Measurements from ENCODE around the gene RHOT2. TPM values are rescaled to one million over a fixed set of nuclear protein-coding genes. Genes with fewer than 3 reads are reported as not detected.
A peak's percentile ranks its signal among the peaks of the same experiment; 100 is the strongest.

The RHOT2 gene
- total RNA-seq, 2 donors from 2014 or later: 62.0 to 80.4 TPM

GRCh38 chr16:681746-682427 lies 14.0 kb downstream of the RHOT2 start:
- TF ChIP-seq CTCF (IDR thresholded peaks at IDR 0.05): no peak
- peaks cover 33 to 50% of the 10 kb centered on the region in 2 donors for H3K4me1 ChIP-seq (ENCODE audit: control insufficient read depth in 1 of 2, low read depth in 2 of 2)
- no peak overlapping the region for H3K27ac ChIP-seq
- DNase-seq (ENCODE audit: low spot score): no peak
- H3K27me3 ChIP-seq (replicated peaks; ENCODE audit: insufficient read depth): no peaks in the 10 kb centered on the region
- H3K36me3 ChIP-seq: peaks cover 24% of the 10 kb centered on the region
- no peak for ATAC-seq (ENCODE audit: insufficient number of reproducible peaks, low FRiP score, low read depth)
- H3K9me3 ChIP-seq: no peaks in the 10 kb centered on the region
- peak overlapping the region; percentile 83 for H3K4me3 ChIP-seq

GRCh38 chr16:682493-683395 lies 14.8 kb downstream of the RHOT2 start:
- ATAC-seq (ENCODE audit: insufficient number of reproducible peaks, low FRiP score, low read depth): no peak
- Histone ChIP-seq H3K4me3 (peak overlapping the region; percentile 87), H3K27me3 (replicated peaks; ENCODE audit: insufficient read depth) (no peaks in the 10 kb centered on the region), H3K36me3 (peaks cover 25% of the 10 kb centered on the region), H3K27ac (no peak overlapping the region), H3K4me1 (ENCODE audit: control insufficient read depth in 1 of 2, low read depth in 2 of 2) (peaks cover 33 to 50% of the 10 kb centered on the region in 2 donors), H3K9me3 (no peaks in the 10 kb centered on the region)
- TF ChIP-seq CTCF (IDR thresholded peaks at IDR 0.05): no peak
- no peak for DNase-seq (ENCODE audit: low spot score)

- no peaks in the 10 kb centered on the region for H3K9me3 ChIP-seq
- TF ChIP-seq CTCF (IDR thresholded peaks at IDR 0.05): no peak
- ATAC-seq (ENCODE audit: insufficient number of reproducible peaks, low FRiP score, low read depth) (no peak), DNase-seq (ENCODE audit: low spot score) (no peak)
- H3K4me3 ChIP-seq: peak overlapping the region; percentile 87
- peaks cover 25% of the 10 kb centered on the region for H3K36me3 ChIP-seq
- peaks cover 33 to 52% of the 10 kb centered on the region in 2 donors for H3K4me1 ChIP-seq (ENCODE audit: control insufficient read depth in 1 of 2, low read depth in 2 of 2)
- H3K27ac ChIP-seq: no peak overlapping the region
- no peaks in the 10 kb centered on the region for H3K27me3 ChIP-seq (replicated peaks; ENCODE audit: insufficient read depth)
Observed at GRCh38 chr16:683396-684070, 15.6 kb downstream of the RHOT2 start.

GRCh38 chr16:684071-684794 lies 16.3 kb downstream of the RHOT2 start, which contains the start of gene JMJD8:
Gene JMJD8 (minus strand): TSS chr16:684334. CDS start chr16:684319, 15 bp downstream.
- DNase-seq (ENCODE audit: low spot score) (peak; percentile 85), ATAC-seq (ENCODE audit: insufficient number of reproducible peaks, low FRiP score, low read depth) (peak; percentile 57)
- H3K27me3 ChIP-seq (replicated peaks; ENCODE audit: insufficient read depth): no peaks in the 10 kb centered on the region
- peak within 1 kb of the TSS; percentile 87 for H3K4me3 ChIP-seq
- TF ChIP-seq CTCF (IDR thresholded peaks at IDR 0.05): no peak
- peaks cover 25% of the 10 kb centered on the region for H3K36me3 ChIP-seq
- peaks cover 34 to 55% of the 10 kb centered on the region in 2 donors for H3K4me1 ChIP-seq (ENCODE audit: control insufficient read depth in 1 of 2, low read depth in 2 of 2)
- H3K9me3 ChIP-seq: no peaks in the 10 kb centered on the region
- H3K27ac ChIP-seq: peak within 1 kb of the TSS; percentile 73 to 79

Measured in thoracic aorta (tissue), 2 donors.